A549 (cell line): Measurements from ENCODE around the gene CHAF1B. TPM values are rescaled to one million over a fixed set of nuclear protein-coding genes. Genes with fewer than 3 reads are reported as not detected.
A peak's percentile ranks its signal among the peaks of the same experiment; 100 is the strongest.
"Not testable (repeated sequence)": the region's sequence is repeated elsewhere in the genome, so short reads cannot be mapped to it uniquely, and the experiment has no call there.

Experiments used
- ATAC-seq, 2 experiments: fragments of 200-7000 bp in 1 of 2; fragments of >200 bp in 1 of 2; cut with Nextera tagmentation in 1 of 2; cut with Tn5 transposase in 1 of 2; 3 replicates each; pipeline versions ENCODE4 v1.8.0 to v1.9.1; 2018 to 2020; ENCODE audit warnings: mild to moderate bottlenecking in 1 of 2, moderate library complexity in 1 of 2
- CTCF ChIA-PET: fragments of 300-600 bp; sonication (Branson Sonifier 250); formaldehyde crosslinking; extraction: SDS; loops from one replicate; lab custom pipeline; 2021; ENCODE audit warnings: antibody characterized with exemption, inconsistent platforms; lab: Yijun Ruan, JAX
- POLR2A ChIA-PET: fragments of 350-600 bp; formaldehyde crosslinking; extraction: SDS; loops from one replicate; lab custom pipeline; 2021; ENCODE audit warnings: antibody characterized with exemption, inconsistent platforms; lab: Yijun Ruan, JAX
- DNase-seq, 2 experiments: peaks; one replicate each; pipeline versions ENCODE4 v3.0.0 to v3.0.0-alpha.2; 2011 to 2016; ENCODE audit warnings: low read depth in 1 of 2, low spot score in 1 of 2
- FAIRE-seq: peaks from 2 replicates; lab custom pipeline; 2011; peaks lifted over from hg19 to GRCh38; lab: Jason Lieb, UNC
- H3K27ac ChIP-seq, 2 experiments: fragments of >200 bp; sonication (Bioruptor Twin); formaldehyde crosslinking; 3 replicates each; pipeline ENCODE4 v1.5.1; 2016 to 2017
- H3K4me1 ChIP-seq: fragments of >200 bp; sonication (Bioruptor Twin); formaldehyde crosslinking; 3 replicates; pipeline ENCODE4 v1.6.1; 2016
- H3K4me2 ChIP-seq: fragments of >200 bp; sonication (Bioruptor Twin); formaldehyde crosslinking; 3 replicates; pipeline ENCODE4 v1.6.1; 2016
- H3K4me3 ChIP-seq: fragments of >200 bp; sonication (Bioruptor Twin); formaldehyde crosslinking; 3 replicates; pipeline ENCODE4 v1.5.1; 2016
- H3K9me3 ChIP-seq: fragments of >200 bp; sonication (Bioruptor Twin); formaldehyde crosslinking; 3 replicates; pipeline ENCODE4 v1.6.1; 2016
- BHLHE40 ChIP-seq: IDR thresholded peaks from 2 replicates; pipeline ENCODE4 v1.6.1; 2012; ENCODE audit warnings: low read depth, low read length, inconsistent platforms
- CHD4 ChIP-seq: fragments of 200-600 bp; sonication (generic); IDR thresholded peaks from 2 replicates; pipeline ENCODE4 v1.6.1; 2016; ENCODE audit warnings: antibody characterized with exemption, mild to moderate bottlenecking, borderline replicate concordance
- EP300 ChIP-seq, 2 experiments: fragments of >200 bp; sonication (Bioruptor Twin); formaldehyde crosslinking; IDR thresholded peaks; 2 replicates in 1 of 2; 3 replicates in 1 of 2; pipeline ENCODE4 v1.6.1; 2016 to 2017
- FOSB ChIP-seq: fragments of 250-450 bp; sonication (Bioruptor Pico); IDR thresholded peaks from 2 replicates; pipeline ENCODE4 v1.5.0; 2020; ENCODE audit warnings: mild to moderate bottlenecking, moderate library complexity
- FOSL2 ChIP-seq, 2 experiments: fragments of 450-650 bp in 1 of 2; fragments of >200 bp in 1 of 2; sonication (Bioruptor Twin) in 1 of 2; formaldehyde crosslinking; IDR thresholded peaks; 2 replicates each; pipeline versions ENCODE4 v1.5.0 to v1.6.1; 2016 to 2020; ENCODE audit warnings: mild to moderate bottlenecking in 1 of 2, moderate library complexity in 1 of 2
- FOXS1 ChIP-seq: fragments of 250-450 bp; sonication (Bioruptor Pico); IDR thresholded peaks from 2 replicates; pipeline ENCODE4 v1.5.0; 2020; ENCODE audit warnings: mild to moderate bottlenecking, moderate library complexity
- GATA3 ChIP-seq: IDR thresholded peaks from 2 replicates; pipeline ENCODE4 v1.6.1; 2012; ENCODE audit warnings: borderline replicate concordance
- HOXA7 ChIP-seq: fragments of 250-450 bp; sonication (Bioruptor Pico); IDR thresholded peaks from 2 replicates; pipeline ENCODE4 v1.5.0; 2020; ENCODE audit warnings: mild to moderate bottlenecking, moderate library complexity
- HOXB5 ChIP-seq: fragments of 250-450 bp; sonication (Bioruptor Pico); IDR thresholded peaks from 2 replicates; pipeline ENCODE4 v1.5.0; 2020; ENCODE audit warnings: mild to moderate bottlenecking, moderate library complexity
- NR3C1 ChIP-seq: fragments of >200 bp; sonication (Bioruptor Twin); formaldehyde crosslinking; IDR thresholded peaks from 3 replicates; pipeline ENCODE4 v1.6.1; 2017
- PHF8 ChIP-seq: fragments of 200-600 bp; sonication (generic); IDR thresholded peaks from 2 replicates; pipeline ENCODE4 v1.6.1; 2016; ENCODE audit warnings: low read depth, mild to moderate bottlenecking, antibody characterized with exemption, moderate library complexity, borderline replicate concordance
- POLR2A ChIP-seq: IDR thresholded peaks from 2 replicates; pipeline ENCODE4 v1.6.1; 2012; ENCODE audit warnings: mild to moderate bottlenecking, low read length
- RFX5 ChIP-seq: fragments of 450-650 bp; IDR thresholded peaks from 2 replicates; pipeline ENCODE4 v1.7.1; 2014; ENCODE audit warnings: antibody characterized with exemption, mild to moderate bottlenecking, moderate library complexity
- SMC3 ChIP-seq: fragments of >200 bp; sonication (Bioruptor Twin); formaldehyde crosslinking; IDR thresholded peaks from 3 replicates; pipeline ENCODE4 v1.6.1; 2018; ENCODE audit warnings: inconsistent platforms
- SREBF2 ChIP-seq: fragments of 450-650 bp; IDR thresholded peaks from 2 replicates; pipeline ENCODE4 v1.6.1; 2014; ENCODE audit warnings: mild to moderate bottlenecking, moderate library complexity
- ZC3H11A ChIP-seq: fragments of 450-650 bp; IDR thresholded peaks from 2 replicates; pipeline ENCODE4 v1.6.1; 2014; ENCODE audit warnings: antibody characterized with exemption, mild to moderate bottlenecking
- ZNF302 ChIP-seq: fragments of 250-450 bp; sonication (Bioruptor Pico); IDR thresholded peaks from 2 replicates; pipeline ENCODE4 v1.9.0; 2021; ENCODE audit warnings: inconsistent platforms, mild to moderate bottlenecking, moderate library complexity
- WGBS: methylation state at CpG from one replicate; pipeline ENCODE4 v1.1.6; 2017; ENCODE audit errors: missing lambda C conversion rate; 5-methylcytosine and 5-hydroxymethylcytosine counted together
- polyA plus RNA-seq, 4 experiments: library from polyadenylated mRNA; depleted of rRNA in 3 of 4; stranded (reverse); fragments of >200 nt; fragmentation: RNase III in 1 of 4; extraction: RNeasy Plus Mini Kit Qiagen cat#74134 plus additional on column Dnase treatment in 1 of 4; gene quantifications; 2 replicates in 3 of 4; 3 replicates in 1 of 4; pipeline ENCODE4 v1.2.3, GENCODE V29; 2011 to 2017
- TF ChIP-seq, protein P1 (sequence below): fragments of >200 bp; sonication (Bioruptor Twin); formaldehyde crosslinking; IDR thresholded peaks from 3 replicates; pipeline ENCODE4 v1.5.1; 2016
- TF ChIP-seq, protein P2 (sequence below): IDR thresholded peaks from 2 replicates; pipeline ENCODE4 v1.6.1; 2012; ENCODE audit warnings: low read depth, borderline replicate concordance

Gene CHAF1B
- polyA plus RNA-seq, 2 of the 4 experiments (the other 2 are of a cell fraction) = 13.3 to 16.9 TPM

DNA sequence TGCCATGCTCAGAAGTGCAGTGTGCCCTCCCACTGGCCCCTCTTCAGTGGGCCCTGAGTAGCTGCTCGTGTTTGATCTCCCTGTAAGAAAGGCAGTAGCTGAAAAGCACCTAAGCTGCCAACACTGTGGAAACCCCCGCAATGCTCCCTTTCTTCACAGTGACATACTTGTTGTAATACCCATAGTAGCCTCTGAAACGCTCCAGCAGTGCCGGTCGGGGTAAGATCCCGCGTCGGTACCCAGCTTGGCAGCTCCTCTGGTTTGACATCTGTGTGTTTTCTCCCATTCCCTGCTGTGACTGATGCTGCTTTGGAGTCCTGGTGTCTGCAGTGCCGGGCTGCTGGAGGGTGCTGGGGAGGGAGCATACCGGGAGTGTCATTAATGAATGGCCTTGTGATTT, 3.6 kb downstream of the CHAF1B start:
- no peak for FAIRE-seq
- Histone ChIP-seq H3K4me1 (no peaks in the 10 kb centered on the region), H3K27ac (no peak overlapping the region), H3K9me3 (no peaks in the 10 kb centered on the region), H3K4me2 (no peak overlapping the region), H3K4me3 (no peak overlapping the region)
- ChIA-PET POLR2A (no interaction called here), CTCF (interaction anchor here (1.0 to 1.5 kb wide), 3 partner anchors 246 to 253 kb away, joined by 4 read pairs; no protein-coding TSS in a partner anchor)
- DNase-seq = peak in 1 of 2 experiments; percentile 52
- WGBS = 62% methylated on average over 10 of the region's 10 CpGs
- ATAC-seq = peak; percentile 44 to 75; a peak in 4 of 6 replicates
- TF ChIP-seq EP300 (IDR thresholded peaks at IDR 0.05) (no peak), FOSB (no peak), NR3C1 (no peak), POLR2A (no peak), HOXA7 (CRISPR knock-in tag) (no peak), FOXS1 (CRISPR knock-in tag) (no peak), HOXB5 (no peak), BHLHE40 (no peak), ZC3H11A (no peak), ZNF302 (no peak), SREBF2 (no peak), GATA3 (no peak), FOSL2 (IDR thresholded peaks at IDR 0.05) (no peak), FOSL2 (CRISPR knock-in tag; IDR thresholded peaks at IDR 0.05) (no peak), CHD4 (no peak), RFX5 (no peak)
- TF ChIP-seq, protein P1, sequence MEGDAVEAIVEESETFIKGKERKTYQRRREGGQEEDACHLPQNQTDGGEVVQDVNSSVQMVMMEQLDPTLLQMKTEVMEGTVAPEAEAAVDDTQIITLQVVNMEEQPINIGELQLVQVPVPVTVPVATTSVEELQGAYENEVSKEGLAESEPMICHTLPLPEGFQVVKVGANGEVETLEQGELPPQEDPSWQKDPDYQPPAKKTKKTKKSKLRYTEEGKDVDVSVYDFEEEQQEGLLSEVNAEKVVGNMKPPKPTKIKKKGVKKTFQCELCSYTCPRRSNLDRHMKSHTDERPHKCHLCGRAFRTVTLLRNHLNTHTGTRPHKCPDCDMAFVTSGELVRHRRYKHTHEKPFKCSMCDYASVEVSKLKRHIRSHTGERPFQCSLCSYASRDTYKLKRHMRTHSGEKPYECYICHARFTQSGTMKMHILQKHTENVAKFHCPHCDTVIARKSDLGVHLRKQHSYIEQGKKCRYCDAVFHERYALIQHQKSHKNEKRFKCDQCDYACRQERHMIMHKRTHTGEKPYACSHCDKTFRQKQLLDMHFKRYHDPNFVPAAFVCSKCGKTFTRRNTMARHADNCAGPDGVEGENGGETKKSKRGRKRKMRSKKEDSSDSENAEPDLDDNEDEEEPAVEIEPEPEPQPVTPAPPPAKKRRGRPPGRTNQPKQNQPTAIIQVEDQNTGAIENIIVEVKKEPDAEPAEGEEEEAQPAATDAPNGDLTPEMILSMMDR = no peak

DNA sequence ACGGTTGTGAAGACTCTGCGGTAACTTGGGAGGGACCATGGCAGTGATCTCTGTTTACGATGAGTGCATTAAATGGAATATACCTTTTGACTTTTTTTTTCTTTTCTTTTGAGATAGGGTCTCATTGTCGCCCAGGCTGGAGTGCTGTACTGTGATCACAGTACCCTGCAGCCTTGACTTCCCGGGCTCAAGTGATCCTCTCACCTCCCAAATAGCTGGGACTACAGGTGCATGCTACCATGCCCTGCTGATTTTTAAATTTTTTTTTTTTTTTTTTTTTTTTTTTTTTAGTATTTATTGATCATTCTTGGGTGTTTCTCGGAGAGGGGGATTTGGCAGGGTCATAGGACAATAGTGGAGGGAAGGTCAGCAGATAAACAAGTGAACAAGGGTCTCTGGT, 6.5 kb downstream of the CHAF1B start:
- ATAC-seq, H3K27ac ChIP-seq, FAIRE-seq, H3K4me2 ChIP-seq, DNase-seq, H3K9me3 ChIP-seq, H3K4me3 ChIP-seq, POLR2A ChIA-PET, H3K4me1 ChIP-seq: not testable (repeated sequence)
- CTCF ChIA-PET = interaction anchor here (0.8 kb wide), 1 partner anchor 11 kb away, joined by 3 read pairs; no protein-coding TSS in a partner anchor
- WGBS = 95% methylated on average over 6 of the region's 6 CpGs

DNA sequence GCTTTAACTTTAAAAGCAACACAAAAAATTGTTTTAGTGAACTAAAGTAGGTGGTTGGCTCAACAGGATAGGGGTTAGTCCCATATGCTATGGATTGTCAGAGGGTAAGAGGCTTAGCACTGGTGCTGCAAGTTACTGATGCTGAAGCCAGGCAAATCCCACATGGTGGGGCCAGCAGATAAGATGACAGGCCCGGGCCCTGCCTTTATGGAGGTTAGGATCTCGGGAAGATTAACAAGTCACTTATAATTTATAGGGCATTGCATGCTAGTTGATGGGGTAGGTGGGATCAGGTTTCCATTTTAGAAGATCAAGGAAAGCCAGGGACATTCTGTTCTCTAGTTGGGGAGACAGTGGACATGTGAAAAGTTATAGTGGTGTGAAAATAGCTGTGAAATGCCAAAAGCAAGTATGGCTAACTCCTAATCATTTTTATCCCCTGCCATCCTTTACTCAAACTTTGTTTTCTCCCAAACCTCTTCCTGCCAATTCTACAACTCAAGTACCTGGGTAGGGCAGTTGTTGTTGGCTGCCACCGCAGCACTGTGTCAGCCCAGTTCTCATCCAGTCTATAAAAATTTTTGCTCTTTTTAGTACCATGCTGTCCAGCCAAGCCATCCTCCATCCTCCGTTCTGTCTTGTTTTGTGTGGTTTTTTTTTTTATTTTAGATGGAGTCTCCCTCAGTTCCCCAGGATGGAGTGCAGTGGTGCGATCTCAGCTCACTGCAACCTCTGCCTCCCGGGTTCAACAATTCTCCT, 10.3 kb downstream of the CHAF1B start:
- Histone ChIP-seq H3K9me3 (no peaks in the 10 kb centered on the region), H3K4me2 (no peak overlapping the region), H3K27ac (no peak overlapping the region), H3K4me3 (no peak overlapping the region)
- WGBS = 91% methylated on average over 6 of the region's 6 CpGs
- DNase-seq (no peak), ATAC-seq (no peak), FAIRE-seq (no peak)
- CTCF ChIA-PET = no interaction called here
- POLR2A ChIA-PET = no interaction called here
- TF ChIP-seq PHF8 (no peak), SMC3 (no peak), FOSL2 (IDR thresholded peaks at IDR 0.05) (no peak), FOSL2 (CRISPR knock-in tag; IDR thresholded peaks at IDR 0.05) (no peak)
- TF ChIP-seq, protein P2, sequence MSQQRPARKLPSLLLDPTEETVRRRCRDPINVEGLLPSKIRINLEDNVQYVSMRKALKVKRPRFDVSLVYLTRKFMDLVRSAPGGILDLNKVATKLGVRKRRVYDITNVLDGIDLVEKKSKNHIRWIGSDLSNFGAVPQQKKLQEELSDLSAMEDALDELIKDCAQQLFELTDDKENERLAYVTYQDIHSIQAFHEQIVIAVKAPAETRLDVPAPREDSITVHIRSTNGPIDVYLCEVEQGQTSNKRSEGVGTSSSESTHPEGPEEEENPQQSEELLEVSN = no peak
- TF ChIP-seq, all 56 proteins: peak for 0
- no peaks in the 10 kb centered on the region for H3K4me1 ChIP-seq
